GM18526 (cell line): ENCODE measurements around the gene DCC.

Source experiments
- POLR2A ChIP-seq: IDR thresholded peaks from 3 replicates; pipeline ENCODE4 v1.6.1; 2011; ENCODE audit not compliant: insufficient read length; ENCODE audit errors: extremely low read depth

Gene DCC

GRCh38 chr18:52387175-52387574 lies 47.2 kb downstream of the DCC start:
- no peak for TF ChIP-seq POLR2A

- no peak for TF ChIP-seq POLR2A
These were observed 52.0 kb downstream of the DCC start for GRCh38 chr18:52391810-52392559.

GRCh38 chr18:52394602-52395001 lies 54.6 kb downstream of the DCC start:
- TF ChIP-seq POLR2A = no peak

- TF ChIP-seq POLR2A = no peak
These were observed 55.3 kb downstream of the DCC start for GRCh38 chr18:52395146-52395852.

GRCh38 chr18:52401236-52401635 lies 61.2 kb downstream of the DCC start:
- no peak for TF ChIP-seq POLR2A

GRCh38 chr18:52402814-52403213 lies 62.8 kb downstream of the DCC start:
- TF ChIP-seq POLR2A = no peak

GRCh38 chr18:52403291-52404021 lies 63.5 kb downstream of the DCC start:
- no peak for TF ChIP-seq POLR2A

- no peak for TF ChIP-seq POLR2A
These were observed 68.9 kb downstream of the DCC start for GRCh38 chr18:52408800-52409302.

GRCh38 chr18:52409727-52410126 lies 69.7 kb downstream of the DCC start:
- no peak for TF ChIP-seq POLR2A

- TF ChIP-seq POLR2A = no peak
These were observed 75.1 kb downstream of the DCC start for GRCh38 chr18:52415131-52415530.

- TF ChIP-seq POLR2A = no peak
These were observed 83.1 kb downstream of the DCC start for GRCh38 chr18:52422985-52423601.

- TF ChIP-seq POLR2A = no peak
These were observed 86.0 kb downstream of the DCC start for GRCh38 chr18:52426041-52426440.

- no peak for TF ChIP-seq POLR2A
These were observed 86.5 kb downstream of the DCC start for GRCh38 chr18:52426462-52426861.

GRCh38 chr18:52427521-52428175 lies 87.7 kb downstream of the DCC start:
- TF ChIP-seq POLR2A = no peak

GRCh38 chr18:52431683-52432082 lies 91.7 kb downstream of the DCC start:
- no peak for TF ChIP-seq POLR2A

GRCh38 chr18:52433797-52434196 lies 93.8 kb downstream of the DCC start:
- no peak for TF ChIP-seq POLR2A
